GM12878 (cell line): ENCODE measurements around the gene TMEM120B. TPM values are rescaled to one million over a fixed set of nuclear protein-coding genes. Genes with fewer than 3 reads are reported as not detected.

Source experiments
- ATAC-seq: fragments of 200-7000 bp; cut with Tn5 transposase; 3 replicates; pipeline ENCODE4 v1.9.1; 2020; ENCODE audit warnings: mild to moderate bottlenecking, moderate library complexity
- BruUV-seq: library from RNA; stranded (reverse); fragments of 400-500 nt; replicated peaks from 2 replicates; lab custom pipeline; 2021; lab: Mats Ljungman, UMichigan
- CTCF ChIA-PET: fragments of 300-600 bp; sonication (Branson Sonifier 250); formaldehyde crosslinking; extraction: SDS; loops from one replicate; lab custom pipeline; 2021; ENCODE audit warnings: inconsistent platforms; lab: Yijun Ruan, JAX
- POLR2A ChIA-PET: fragments of 350-600 bp; formaldehyde crosslinking; extraction: SDS; loops from one replicate; lab custom pipeline; 2021; ENCODE audit warnings: inconsistent platforms; lab: Charles Lee
- RAD21 ChIA-PET: fragments of 300-600 bp; sonication (Branson Sonifier 250); formaldehyde crosslinking; loops from one replicate; lab custom pipeline; 2023; ENCODE audit warnings: antibody characterized with exemption; ENCODE audit not compliant: unreplicated experiment; lab: Charles Lee
- SMC1A ChIA-PET: fragments of 300-600 bp; sonication (Branson Sonifier 250); formaldehyde crosslinking; loops from one replicate; lab custom pipeline; 2023; ENCODE audit not compliant: unreplicated experiment, uncharacterized antibody; lab: Charles Lee
- DNase-seq: peaks from one replicate; pipeline ENCODE4 v3.0.0-alpha.2; 2011; ENCODE audit warnings: low read depth, low spot score
- FAIRE-seq: peaks from 3 replicates; lab custom pipeline; 2011; peaks lifted over from hg19 to GRCh38; lab: Jason Lieb, UNC
- H2AFZ ChIP-seq: 2 replicates; pipeline ENCODE4 v1.6.0; 2011; ENCODE audit warnings: low read depth, low read length, control low read depth; ENCODE audit not compliant: control insufficient read depth
- H3K27ac ChIP-seq: 2 replicates; pipeline ENCODE4 v1.5.1; 2011; ENCODE audit warnings: control low read depth; ENCODE audit not compliant: control insufficient read depth, insufficient read depth
- H3K27me3 ChIP-seq, 2 experiments: replicated peaks in 1 of 2; 2 replicates each; pipeline versions ENCODE4 v1.6.0 to v1.6.1; 2011; ENCODE audit warnings: low read length in 1 of 2; ENCODE audit not compliant: control insufficient read depth in 2 of 2, insufficient read depth in 2 of 2
- H3K36me3 ChIP-seq, 2 experiments: 2 replicates each; pipeline ENCODE4 v1.5.1; 2011; ENCODE audit warnings: low read length in 1 of 2; ENCODE audit not compliant: control insufficient read depth in 2 of 2, insufficient read depth in 2 of 2
- H3K4me1 ChIP-seq: 2 replicates; pipeline ENCODE4 v1.6.1; 2011; ENCODE audit warnings: mild to moderate bottlenecking, low read length, moderate library complexity, mixed read lengths; ENCODE audit not compliant: control insufficient read depth, insufficient read depth
- H3K4me2 ChIP-seq: 2 replicates; pipeline ENCODE4 v1.6.0; 2011; ENCODE audit warnings: control low read depth; ENCODE audit not compliant: control insufficient read depth, insufficient read depth
- H3K4me3 ChIP-seq: fragments of 200-600 bp; sonication (generic); 2 replicates; pipeline ENCODE4 v1.5.1; 2016
- H3K79me2 ChIP-seq: 2 replicates; pipeline ENCODE4 v1.6.0; 2011; ENCODE audit warnings: low read length; ENCODE audit not compliant: control insufficient read depth, insufficient read depth
- H3K9ac ChIP-seq: 2 replicates; pipeline ENCODE4 v1.8.0; 2011; ENCODE audit warnings: low read length, control low read depth, mixed read lengths; ENCODE audit not compliant: control insufficient read depth, insufficient read depth
- H3K9me3 ChIP-seq: replicated peaks from 3 replicates; pipeline ENCODE4 v1.5.1; 2011; ENCODE audit warnings: mild to moderate bottlenecking, low read length; ENCODE audit not compliant: control insufficient read depth, insufficient read depth
- H4K20me1 ChIP-seq: 2 replicates; pipeline ENCODE4 v1.6.0; 2011; ENCODE audit not compliant: control insufficient read depth, insufficient read depth
- BCL3 ChIP-seq: IDR thresholded peaks from 2 replicates; pipeline ENCODE4 v1.6.1; 2011; ENCODE audit warnings: borderline replicate concordance, low read depth, mild to moderate bottlenecking, moderate library complexity, low read length; ENCODE audit not compliant: insufficient read depth, poor library complexity, severe bottlenecking
- CHD1 ChIP-seq: IDR thresholded peaks from 2 replicates; pipeline ENCODE4 v1.6.1; 2012; ENCODE audit warnings: low read depth, low read length, improper control_type of control experiment
- GATAD2B ChIP-seq: fragments of 450-650 bp; conservative IDR thresholded peaks from 2 replicates; pipeline ENCODE4 v1.6.1; 2017; ENCODE audit warnings: low read depth, mild to moderate bottlenecking, moderate library complexity
- IRF5 ChIP-seq: fragments of 450-650 bp; IDR thresholded peaks from 2 replicates; pipeline ENCODE4 v1.6.1; 2017; ENCODE audit warnings: borderline replicate concordance
- KDM1A ChIP-seq: fragments of 200-600 bp; sonication (generic); IDR thresholded peaks from 2 replicates; pipeline ENCODE4 v1.6.1; 2016; ENCODE audit warnings: borderline replicate concordance
- KLF5 ChIP-seq: fragments of 450-650 bp; IDR thresholded peaks from 2 replicates; pipeline ENCODE4 v1.6.1; 2014; ENCODE audit warnings: mild to moderate bottlenecking; ENCODE audit not compliant: partially characterized antibody
- NKRF ChIP-seq: fragments of 450-650 bp; conservative IDR thresholded peaks from 2 replicates; pipeline ENCODE4 v1.6.1; 2017; ENCODE audit warnings: mild to moderate bottlenecking, moderate library complexity
- STAT1 ChIP-seq: fragments of 450-650 bp; conservative IDR thresholded peaks from 2 replicates; pipeline ENCODE4 v1.6.1; 2014; ENCODE audit warnings: antibody characterized with exemption, mild to moderate bottlenecking
- USF1 ChIP-seq: IDR thresholded peaks from 2 replicates; pipeline ENCODE4 v1.6.1; 2011; ENCODE audit warnings: borderline replicate concordance, low read depth, mild to moderate bottlenecking, moderate library complexity, mixed read lengths, low read length; ENCODE audit not compliant: insufficient read depth; ENCODE audit errors: extremely low read length
- USF2 ChIP-seq: IDR thresholded peaks from 2 replicates; pipeline ENCODE4 v1.6.1; 2011; ENCODE audit warnings: low read depth, low read length, improper control_type of control experiment, borderline replicate concordance
- ZBTB4 ChIP-seq: fragments of 450-650 bp; formaldehyde crosslinking; IDR thresholded peaks from 2 replicates; pipeline ENCODE4 v1.4.0; 2022; ENCODE audit warnings: mild to moderate bottlenecking, moderate library complexity
- WGBS: methylation state at CpG from one replicate; pipeline ENCODE4 v1.1.6; 2016; ENCODE audit warnings: low lambda C conversion rate; ENCODE audit not compliant: insufficient replicate concordance, insufficient coverage; ENCODE audit errors: missing lambda C conversion rate; 5-methylcytosine and 5-hydroxymethylcytosine counted together
- in situ Hi-C: fragments of 300-500 bp; cut with MboI; formaldehyde crosslinking; loops from 9 replicates; pipeline ENCODE4 v1.14.3; 2018; ENCODE audit warnings: mixed read lengths
- intact Hi-C: fragments of 100-400 bp; cut with micrococcal nuclease; formaldehyde crosslinking; loops from one replicate; pipeline ENCODE4 v1.14.2; 2022; ENCODE audit not compliant: unreplicated experiment
- polyA plus RNA-seq, 11 experiments: library from polyadenylated mRNA; depleted of rRNA in 4 of 11; unstranded in 6 of 11; stranded (reverse) in 5 of 11; fragments of >200 nt; fragmentation: Nextera tagmentation in 4 of 11; fragmentation: Illumina TruSeq in 1 of 11; extraction: Ambion mirVana in 4 of 11; extraction: Trizol in 1 of 11; gene quantifications; 1 replicate in 1 of 11; 2 replicates in 10 of 11; pipeline versions ENCODE4 v1.2.1 to v1.2.3, GENCODE V29; 2011 to 2016; ENCODE audit warnings: inconsistent platforms in 2 of 11, missing spikeins in 2 of 11, low read depth in 1 of 11
- total RNA-seq, 4 experiments: library from RNA; depleted of rRNA in 3 of 4; stranded (reverse); fragments of >200 nt in 3 of 4; fragmentation: Illumina TruSeq in 1 of 4; extraction: Trizol in 1 of 4; gene quantifications; 2 replicates each; pipeline versions ENCODE4 v1.2.1 to v1.2.3, GENCODE V29; 2013 to 2021

Gene TMEM120B
- total and polyA plus RNA-seq, 10 of the 15 experiments (the other 5 are each of a cell fraction or from before 2014, with no cell fraction given), result 4.0 to 26.2 (median 9.2) TPM

GRCh38 chr12:121751034-121751433, 38.5 kb downstream of the TMEM120B start:
- Histone ChIP-seq H3K36me3 (peaks cover 3 to 7% of the 10 kb centered on the region in 2 experiments; a peak in 3 of 4 replicates), H3K27ac (no peak overlapping the region), H2AFZ (no peak overlapping the region), H4K20me1 (no peaks in the 10 kb centered on the region), H3K4me2 (no peak overlapping the region), H3K79me2 (no peaks in the 10 kb centered on the region)
- no CpG with 5 or more reads among the region's 1 CpG for WGBS
- BruUV-seq, result no TSS peak
- POLR2A ChIA-PET, result no interaction called here
- in situ Hi-C loops, result no loop called here
- TF ChIP-seq STAT1, result no peak
- TF ChIP-seq ZBTB4, result no peak
- no peak for TF ChIP-seq CHD1
- no peak for TF ChIP-seq USF1
- TF ChIP-seq USF2, result no peak
- no peak for TF ChIP-seq BCL3
- TF ChIP-seq NKRF, result no peak
- no peak for TF ChIP-seq KLF5
- no peak for TF ChIP-seq GATAD2B
- no peak for TF ChIP-seq KDM1A
- no peak for TF ChIP-seq IRF5
- TF ChIP-seq, all 136 proteins: peak for 0
- H3K9me3 ChIP-seq, result no peaks in the 10 kb centered on the region
- no peak for DNase-seq
- ChIA-PET SMC1A (no interaction called here), RAD21 (no interaction called here), CTCF (no interaction called here)
- H3K4me3 ChIP-seq, result no peak overlapping the region
- H3K4me1 ChIP-seq, result no peaks in the 10 kb centered on the region
- H3K9ac ChIP-seq, result no peak overlapping the region
- ATAC-seq, result no peak
- FAIRE-seq, result no peak
- no peaks in the 10 kb centered on the region for H3K27me3 ChIP-seq
- intact Hi-C loops, result no loop called here
